Measurements from ENCODE around the gene TOMT. TPM values are rescaled to one million over a fixed set of nuclear protein-coding genes. Genes with fewer than 3 reads are reported as not detected.
"Not testable (repeated sequence)": the region's sequence is repeated elsewhere in the genome, so short reads cannot be mapped to it uniquely, and the experiment has no call there.

TOMT gene
- total RNA-seq, 1 experiment from 2014 or later, result not detected

DNA sequence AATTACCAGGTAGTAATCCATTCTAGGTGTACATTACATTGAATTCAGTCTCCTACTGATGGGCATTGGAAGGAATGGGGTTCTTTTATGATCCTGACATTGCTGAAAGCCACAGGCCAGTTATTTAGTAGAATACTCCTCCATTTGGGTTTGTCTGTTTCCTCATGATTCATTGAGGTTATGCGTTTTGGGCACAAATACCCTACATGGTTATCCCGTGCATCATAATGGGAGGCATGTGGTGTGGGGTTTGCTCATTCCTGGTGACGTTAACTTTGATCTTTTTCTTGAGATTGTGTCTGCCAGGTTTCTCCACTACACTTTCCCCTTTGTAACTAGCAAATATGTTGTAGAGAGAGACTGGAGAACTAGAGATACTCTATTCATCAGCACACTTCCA lies 35.3 kb downstream of the TOMT start:
- ChIA-PET CTCF (interaction anchor here (0.7 kb wide), 1 partner anchor 33 kb away, joined by 3 read pairs; no protein-coding TSS in a partner anchor), POLR2A (no interaction called here)
- no peak for TF ChIP-seq TCF7L2 (IDR thresholded peaks at IDR 0.05; ENCODE audit: low read depth, low read length)
- no peak for TF ChIP-seq POLR2AphosphoS5 (IDR thresholded peaks at IDR 0.05; ENCODE audit: low read depth, low read length)
- TF ChIP-seq SIN3A (IDR thresholded peaks at IDR 0.05; ENCODE audit: borderline replicate concordance, insufficient read depth, low read depth, low read length), result no peak
- TF ChIP-seq, protein P1, sequence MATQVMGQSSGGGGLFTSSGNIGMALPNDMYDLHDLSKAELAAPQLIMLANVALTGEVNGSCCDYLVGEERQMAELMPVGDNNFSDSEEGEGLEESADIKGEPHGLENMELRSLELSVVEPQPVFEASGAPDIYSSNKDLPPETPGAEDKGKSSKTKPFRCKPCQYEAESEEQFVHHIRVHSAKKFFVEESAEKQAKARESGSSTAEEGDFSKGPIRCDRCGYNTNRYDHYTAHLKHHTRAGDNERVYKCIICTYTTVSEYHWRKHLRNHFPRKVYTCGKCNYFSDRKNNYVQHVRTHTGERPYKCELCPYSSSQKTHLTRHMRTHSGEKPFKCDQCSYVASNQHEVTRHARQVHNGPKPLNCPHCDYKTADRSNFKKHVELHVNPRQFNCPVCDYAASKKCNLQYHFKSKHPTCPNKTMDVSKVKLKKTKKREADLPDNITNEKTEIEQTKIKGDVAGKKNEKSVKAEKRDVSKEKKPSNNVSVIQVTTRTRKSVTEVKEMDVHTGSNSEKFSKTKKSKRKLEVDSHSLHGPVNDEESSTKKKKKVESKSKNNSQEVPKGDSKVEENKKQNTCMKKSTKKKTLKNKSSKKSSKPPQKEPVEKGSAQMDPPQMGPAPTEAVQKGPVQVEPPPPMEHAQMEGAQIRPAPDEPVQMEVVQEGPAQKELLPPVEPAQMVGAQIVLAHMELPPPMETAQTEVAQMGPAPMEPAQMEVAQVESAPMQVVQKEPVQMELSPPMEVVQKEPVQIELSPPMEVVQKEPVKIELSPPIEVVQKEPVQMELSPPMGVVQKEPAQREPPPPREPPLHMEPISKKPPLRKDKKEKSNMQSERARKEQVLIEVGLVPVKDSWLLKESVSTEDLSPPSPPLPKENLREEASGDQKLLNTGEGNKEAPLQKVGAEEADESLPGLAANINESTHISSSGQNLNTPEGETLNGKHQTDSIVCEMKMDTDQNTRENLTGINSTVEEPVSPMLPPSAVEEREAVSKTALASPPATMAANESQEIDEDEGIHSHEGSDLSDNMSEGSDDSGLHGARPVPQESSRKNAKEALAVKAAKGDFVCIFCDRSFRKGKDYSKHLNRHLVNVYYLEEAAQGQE (IDR thresholded peaks at IDR 0.05; ENCODE audit: insufficient read depth in 1 of 2, low read depth in 2 of 2, low read length in 1 of 2), result no peak
- TF ChIP-seq, protein P2, sequence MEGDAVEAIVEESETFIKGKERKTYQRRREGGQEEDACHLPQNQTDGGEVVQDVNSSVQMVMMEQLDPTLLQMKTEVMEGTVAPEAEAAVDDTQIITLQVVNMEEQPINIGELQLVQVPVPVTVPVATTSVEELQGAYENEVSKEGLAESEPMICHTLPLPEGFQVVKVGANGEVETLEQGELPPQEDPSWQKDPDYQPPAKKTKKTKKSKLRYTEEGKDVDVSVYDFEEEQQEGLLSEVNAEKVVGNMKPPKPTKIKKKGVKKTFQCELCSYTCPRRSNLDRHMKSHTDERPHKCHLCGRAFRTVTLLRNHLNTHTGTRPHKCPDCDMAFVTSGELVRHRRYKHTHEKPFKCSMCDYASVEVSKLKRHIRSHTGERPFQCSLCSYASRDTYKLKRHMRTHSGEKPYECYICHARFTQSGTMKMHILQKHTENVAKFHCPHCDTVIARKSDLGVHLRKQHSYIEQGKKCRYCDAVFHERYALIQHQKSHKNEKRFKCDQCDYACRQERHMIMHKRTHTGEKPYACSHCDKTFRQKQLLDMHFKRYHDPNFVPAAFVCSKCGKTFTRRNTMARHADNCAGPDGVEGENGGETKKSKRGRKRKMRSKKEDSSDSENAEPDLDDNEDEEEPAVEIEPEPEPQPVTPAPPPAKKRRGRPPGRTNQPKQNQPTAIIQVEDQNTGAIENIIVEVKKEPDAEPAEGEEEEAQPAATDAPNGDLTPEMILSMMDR (IDR thresholded peaks at IDR 0.05), result no peak
- ATAC-seq, result no peak
- Histone ChIP-seq H3K27me3 (ENCODE audit: control insufficient read depth, insufficient read depth, low read length) (peaks cover 4% of the 10 kb centered on the region; the same call in 1 of the 2 replicates), H3K36me3 (ENCODE audit: control insufficient read depth, insufficient read depth, low read length) (no peaks in the 10 kb centered on the region), H3K9me3 (ENCODE audit: control insufficient read depth, insufficient read depth, low read depth, low read length) (no peaks in the 10 kb centered on the region), H3K4me3 (ENCODE audit: low read depth in 2 of 2, low read length in 2 of 2) (no peak overlapping the region), H3K27ac (ENCODE audit: low read length) (no peak overlapping the region), H3K4me1 (ENCODE audit: control insufficient read depth, insufficient read depth, low read length) (no peaks in the 10 kb centered on the region)
- no TSS peak for BruUV-seq (replicated peaks)
- in situ Hi-C loops (cut with HindIII; ENCODE audit: low pct_unique_long_range_greater_than_20kb, low sequenced_read_pairs) (no loop called here), intact Hi-C loops (cut with micrococcal nuclease; ENCODE audit: unreplicated experiment) (no loop called here)
- no peak for DNase-seq (ENCODE audit: low read depth, low spot score)

DNA sequence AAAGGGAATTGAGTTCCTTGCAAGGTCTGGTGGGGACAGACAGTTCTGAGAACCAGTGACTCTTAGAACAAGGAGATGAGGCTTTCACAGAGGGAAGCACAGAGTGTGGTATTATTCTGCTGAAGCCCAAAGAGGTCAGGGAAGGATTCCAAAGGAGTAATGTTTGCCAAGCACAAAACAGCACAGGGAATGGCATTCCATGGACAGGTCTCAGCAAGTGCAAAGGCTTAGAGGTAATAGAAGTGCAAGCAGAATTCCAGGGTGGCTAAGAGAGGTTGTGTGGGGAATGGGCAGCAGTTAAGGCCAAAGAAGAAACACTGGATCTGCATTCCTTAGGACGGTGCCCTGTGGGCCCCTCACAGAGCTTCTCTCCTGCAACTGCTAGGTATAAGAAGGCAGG lies 36.4 kb downstream of the TOMT start:
- DNase-seq (ENCODE audit: low read depth, low spot score); H3K27me3 ChIP-seq (ENCODE audit: control insufficient read depth, insufficient read depth, low read length); H3K9me3 ChIP-seq (ENCODE audit: control insufficient read depth, insufficient read depth, low read depth, low read length); H3K36me3 ChIP-seq (ENCODE audit: control insufficient read depth, insufficient read depth, low read length); ATAC-seq; H3K4me1 ChIP-seq (ENCODE audit: control insufficient read depth, insufficient read depth, low read length); CTCF ChIA-PET; H3K4me3 ChIP-seq (ENCODE audit: low read depth in 2 of 2, low read length in 2 of 2); BruUV-seq (replicated peaks); POLR2A ChIA-PET; in situ Hi-C loops (cut with HindIII; ENCODE audit: low pct_unique_long_range_greater_than_20kb, low sequenced_read_pairs); H3K27ac ChIP-seq (ENCODE audit: low read length); intact Hi-C loops (cut with micrococcal nuclease; ENCODE audit: unreplicated experiment): not testable (repeated sequence)

DNA sequence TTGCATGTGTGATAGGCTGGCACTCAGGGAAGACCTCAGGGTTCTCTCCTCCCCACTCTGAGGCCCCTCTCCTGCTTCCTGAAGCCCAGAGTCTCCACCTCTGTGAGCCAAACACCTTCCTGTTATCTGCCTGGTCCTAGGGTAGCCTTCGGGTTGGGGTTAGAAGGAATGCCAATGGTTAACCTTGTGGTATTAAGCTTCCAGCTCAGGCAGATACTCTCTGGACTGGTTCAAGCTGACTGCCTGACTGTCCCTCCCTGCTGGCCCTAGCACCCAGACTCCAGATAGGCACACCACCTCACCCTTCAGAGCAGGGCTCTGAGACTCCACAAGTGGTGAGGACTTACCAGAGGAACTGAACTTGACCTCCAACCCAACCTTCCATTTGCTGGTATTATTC lies 36.8 kb downstream of the TOMT start:
- BruUV-seq (replicated peaks); H3K36me3 ChIP-seq (ENCODE audit: control insufficient read depth, insufficient read depth, low read length); ATAC-seq; H3K9me3 ChIP-seq (ENCODE audit: control insufficient read depth, insufficient read depth, low read depth, low read length); DNase-seq (ENCODE audit: low read depth, low spot score); intact Hi-C loops (cut with micrococcal nuclease; ENCODE audit: unreplicated experiment); CTCF ChIA-PET; in situ Hi-C loops (cut with HindIII; ENCODE audit: low pct_unique_long_range_greater_than_20kb, low sequenced_read_pairs); POLR2A ChIA-PET; H3K4me3 ChIP-seq (ENCODE audit: low read depth in 2 of 2, low read length in 2 of 2); H3K4me1 ChIP-seq (ENCODE audit: control insufficient read depth, insufficient read depth, low read length); H3K27ac ChIP-seq (ENCODE audit: low read length); H3K27me3 ChIP-seq (ENCODE audit: control insufficient read depth, insufficient read depth, low read length): not testable (repeated sequence)
